Epithelial cell of esophagus (primary cell): ENCODE data around the gene MYO15B.
"Not testable (repeated sequence)": the region's sequence is repeated elsewhere in the genome, so short reads cannot be mapped to it uniquely, and the experiment has no call there.

Experiments
- DNase-seq: peaks from one replicate; pipeline ENCODE4 v3.0.0; 2010; ENCODE audit warnings: low read depth
- H3K4me3 ChIP-seq: 2 replicates; pipeline ENCODE4 v1.5.1; 2011; ENCODE audit warnings: mild to moderate bottlenecking, low read length, control low read depth
- CTCF ChIP-seq: IDR thresholded peaks from 2 replicates; pipeline ENCODE4 v1.5.1; 2011; ENCODE audit warnings: low read depth, mild to moderate bottlenecking, low read length, control low read depth, inconsistent platforms; ENCODE audit not compliant: insufficient read depth; ENCODE audit errors: missing control alignments

MYO15B gene

GRCh38 chr17:75634376-75634740 lies 46.8 kb downstream of the MYO15B start:
- TF ChIP-seq CTCF = no peak
- DNase-seq = no peak
- H3K4me3 ChIP-seq = no peak overlapping the region

- TF ChIP-seq CTCF = no peak
- no peak for DNase-seq
Observed at GRCh38 chr17:75634754-75635609, 47.4 kb downstream of the MYO15B start.

DNA sequence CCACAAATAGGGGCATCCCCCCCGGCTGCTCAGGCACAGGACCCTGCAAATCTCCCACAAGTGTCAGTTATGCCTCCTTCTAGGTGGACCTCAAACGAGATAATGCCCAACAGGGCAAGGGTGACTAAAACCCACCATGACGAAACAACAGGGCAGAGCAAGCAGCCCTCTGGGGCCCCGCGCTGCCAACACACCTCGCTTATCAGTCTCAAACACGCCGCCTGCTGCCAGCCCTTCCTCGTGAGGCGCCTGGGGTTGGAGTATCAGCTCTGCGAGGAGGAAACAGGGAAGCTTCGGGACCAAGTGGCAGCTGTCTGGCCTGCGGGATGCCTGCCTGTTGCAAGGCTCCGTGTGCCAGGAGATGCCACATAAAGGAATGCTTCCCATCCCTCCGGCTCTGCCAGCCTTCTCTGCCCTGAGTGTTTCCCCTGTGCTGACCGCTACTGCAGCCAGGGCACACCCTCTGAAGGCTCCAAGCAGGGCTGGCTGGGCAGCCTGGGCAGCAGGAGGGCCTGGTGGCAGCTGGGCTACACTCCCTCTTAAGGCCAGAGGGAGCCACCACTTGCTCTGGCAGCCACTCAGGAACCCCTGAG lies 48.1 kb downstream of the MYO15B start:
- no peak overlapping the region for H3K4me3 ChIP-seq
- TF ChIP-seq CTCF = no peak
- no peak for DNase-seq

More at GRCh38 chr17:75634754-75635609, 47.4 kb downstream of the MYO15B start:
- H3K4me3 ChIP-seq = no peak overlapping the region

- DNase-seq = no peak
- H3K4me3 ChIP-seq = no peak overlapping the region
- no peak for TF ChIP-seq CTCF
Observed at GRCh38 chr17:75636381-75637142, 49.0 kb downstream of the MYO15B start.

DNA sequence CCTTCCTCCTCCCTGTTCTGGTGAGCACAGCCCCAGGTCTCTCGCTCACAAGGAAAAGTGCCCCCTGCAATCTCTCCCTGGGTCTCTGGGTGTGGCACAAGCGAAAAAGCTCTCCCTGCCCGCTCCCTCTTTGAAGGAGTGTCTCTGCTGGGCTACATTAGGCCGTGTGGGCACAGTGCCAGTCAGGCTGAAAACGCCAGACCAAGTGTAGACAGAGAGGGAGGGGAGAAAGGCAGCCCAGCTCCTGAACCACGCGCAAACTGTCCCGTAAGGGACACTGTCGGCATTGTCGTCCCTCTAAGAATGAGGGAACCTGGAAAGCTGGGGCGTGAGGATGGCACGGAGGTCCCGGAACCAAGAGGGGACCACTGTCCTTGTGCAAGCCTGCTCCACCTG lies 49.5 kb downstream of the MYO15B start:
- DNase-seq = no peak
- no peak overlapping the region for H3K4me3 ChIP-seq
- no peak for TF ChIP-seq CTCF

DNA sequence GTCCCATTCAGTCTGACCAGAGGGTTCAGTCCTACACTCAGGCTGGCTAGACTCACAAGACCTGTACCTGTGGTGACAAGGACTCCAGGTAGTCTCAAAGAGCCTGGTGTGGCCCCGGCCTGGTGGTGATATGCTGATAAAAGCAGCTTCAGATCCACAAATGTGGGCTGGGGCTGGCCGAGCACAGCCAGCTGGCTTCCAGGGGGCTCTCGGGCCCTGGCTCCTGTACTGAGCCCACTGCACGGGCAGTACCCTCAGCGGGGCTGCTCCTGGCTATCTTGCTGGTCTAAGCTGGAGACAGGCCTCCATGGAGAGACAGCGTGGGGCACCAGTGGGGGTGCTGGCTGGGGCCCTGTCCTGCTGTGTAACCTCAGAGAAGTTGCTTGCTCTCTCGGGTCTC lies 50.0 kb downstream of the MYO15B start:
- DNase-seq = no peak
- no peak overlapping the region for H3K4me3 ChIP-seq
- no peak for TF ChIP-seq CTCF

DNA sequence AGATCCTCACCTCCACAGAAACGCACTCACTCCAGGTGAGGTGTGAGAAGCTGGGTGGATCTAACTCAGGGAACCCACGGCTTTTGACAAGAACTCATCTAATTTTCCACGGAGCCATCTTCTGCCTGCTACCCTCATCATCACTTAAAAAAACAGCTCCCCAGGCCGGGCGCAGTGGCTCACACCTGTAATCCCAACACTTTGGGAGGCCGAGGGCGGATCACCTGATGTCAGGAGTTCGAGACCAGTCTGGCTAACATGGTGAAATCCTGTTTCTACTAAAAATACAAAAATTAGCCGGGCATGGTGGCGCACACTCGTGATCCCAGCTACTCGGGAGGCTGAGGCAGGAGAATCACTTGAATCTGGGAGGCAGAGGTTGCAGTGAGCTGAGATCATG lies 50.4 kb downstream of the MYO15B start:
- H3K4me3 ChIP-seq, DNase-seq: not testable (repeated sequence)
